Mucosa of descending colon (tissue), 3 donors: ENCODE results near the gene RYK. TPM values are rescaled to one million over a fixed set of nuclear protein-coding genes. Genes with fewer than 3 reads are reported as not detected.

Source experiments
- ATAC-seq: fragments of 200-7000 bp; cut with Tn5 transposase; one replicate; pipeline ENCODE4 v1.9.1; 2020; ENCODE audit warnings: mild to moderate bottlenecking, moderate library complexity
- DNase-seq, 3 donors: peaks; one replicate each; pipeline ENCODE4 v3.0.0-alpha.2; 2020
- H3K36me3 ChIP-seq: fragments of 200-600 bp; one replicate; pipeline ENCODE4 v1.8.0; 2021; ENCODE audit warnings: low read depth, mild to moderate bottlenecking
- H3K4me1 ChIP-seq: fragments of 200-600 bp; one replicate; pipeline ENCODE4 v1.8.0; 2021; ENCODE audit warnings: low read depth, mild to moderate bottlenecking
- H3K4me3 ChIP-seq: fragments of 200-600 bp; one replicate; pipeline ENCODE4 v1.8.0; 2021; ENCODE audit warnings: mild to moderate bottlenecking
- H3K9me3 ChIP-seq: fragments of 200-600 bp; one replicate; pipeline ENCODE4 v1.8.0; 2021; ENCODE audit warnings: mild to moderate bottlenecking
- intact Hi-C, 2 donors: fragments of 100-400 bp; cut with DNase I in 1 of 2; cut with micrococcal nuclease in 1 of 2; formaldehyde crosslinking; loops; one replicate each; pipeline versions ENCODE4 v1.11.0 to v1.11.1; 2022; cut with DNase I, micrococcal nuclease
- total RNA-seq, 3 donors: library from RNA; stranded (reverse); fragmentation: NEBNext Ultra II Directional in 2 of 3; extraction: Animal tissue kit (Norgen Biotek cat#: 25700) in 2 of 3; gene quantifications; one replicate each; pipeline versions ENCODE4 v1.2.1 to v1.2.4, GENCODE V29; 2021 to 2023
- TF ChIP-seq, protein P1 (sequence below): fragments of 200-600 bp; IDR thresholded peaks from one replicate; pipeline ENCODE4 v1.8.0; 2022; ENCODE audit warnings: antibody characterized with exemption, mild to moderate bottlenecking
- donor health status: DM: no; HTN: no; CAD: no; lungs with moderate emphysema.
- donor health status: DM: no; HTN: no; CAD: no.
- donor health status: DM: no; HTN: yes; CAD: no.

The RYK gene
- total RNA-seq, 3 donors from 2014 or later = 36.3 to 80.6 (median 43.7) TPM

- Histone ChIP-seq H3K36me3 (no peaks in the 10 kb centered on the region), H3K4me1 (no peaks in the 10 kb centered on the region), H3K9me3 (no peaks in the 10 kb centered on the region), H3K4me3 (no peak overlapping the region)
- DNase-seq = no peak
- intact Hi-C loops = no loop called here
- TF ChIP-seq, protein P1, sequence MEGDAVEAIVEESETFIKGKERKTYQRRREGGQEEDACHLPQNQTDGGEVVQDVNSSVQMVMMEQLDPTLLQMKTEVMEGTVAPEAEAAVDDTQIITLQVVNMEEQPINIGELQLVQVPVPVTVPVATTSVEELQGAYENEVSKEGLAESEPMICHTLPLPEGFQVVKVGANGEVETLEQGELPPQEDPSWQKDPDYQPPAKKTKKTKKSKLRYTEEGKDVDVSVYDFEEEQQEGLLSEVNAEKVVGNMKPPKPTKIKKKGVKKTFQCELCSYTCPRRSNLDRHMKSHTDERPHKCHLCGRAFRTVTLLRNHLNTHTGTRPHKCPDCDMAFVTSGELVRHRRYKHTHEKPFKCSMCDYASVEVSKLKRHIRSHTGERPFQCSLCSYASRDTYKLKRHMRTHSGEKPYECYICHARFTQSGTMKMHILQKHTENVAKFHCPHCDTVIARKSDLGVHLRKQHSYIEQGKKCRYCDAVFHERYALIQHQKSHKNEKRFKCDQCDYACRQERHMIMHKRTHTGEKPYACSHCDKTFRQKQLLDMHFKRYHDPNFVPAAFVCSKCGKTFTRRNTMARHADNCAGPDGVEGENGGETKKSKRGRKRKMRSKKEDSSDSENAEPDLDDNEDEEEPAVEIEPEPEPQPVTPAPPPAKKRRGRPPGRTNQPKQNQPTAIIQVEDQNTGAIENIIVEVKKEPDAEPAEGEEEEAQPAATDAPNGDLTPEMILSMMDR = no peak
- no peak for ATAC-seq
Measured at GRCh38 chr3:134180761-134181160, 69.9 kb downstream of the RYK start.

GRCh38 chr3:134179508-134179907 is 71.2 kb downstream of the RYK start:
- intact Hi-C loops = no loop called here
- H3K36me3 ChIP-seq = no peaks in the 10 kb centered on the region

DNA sequence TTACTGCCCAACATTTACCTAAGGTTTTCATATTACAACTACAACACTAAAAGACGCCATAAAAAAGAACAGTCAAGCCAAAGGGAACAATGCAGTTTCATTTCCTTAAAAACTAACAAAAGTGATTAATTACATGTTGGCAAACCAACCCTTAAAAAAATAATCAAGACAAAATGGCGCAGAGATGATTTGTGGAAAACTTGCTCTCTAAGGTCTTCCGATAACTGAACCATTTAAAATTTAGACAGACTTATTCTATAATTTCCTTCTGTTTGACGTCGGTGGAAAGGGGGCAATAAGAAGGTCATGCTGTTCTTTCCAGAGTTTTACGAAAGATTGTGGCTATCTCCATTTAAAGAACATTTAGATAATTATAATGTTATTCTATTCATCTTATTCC is 87.6 kb downstream of the RYK start:
- intact Hi-C loops = no loop called here
- DNase-seq (no peak), ATAC-seq (no peak)
- H3K36me3 ChIP-seq = no peaks in the 10 kb centered on the region
- no peaks in the 10 kb centered on the region for H3K4me1 ChIP-seq
- H3K9me3 ChIP-seq = no peaks in the 10 kb centered on the region
- TF ChIP-seq, protein P1 = no peak
- H3K4me3 ChIP-seq = no peak overlapping the region

More at GRCh38 chr3:134179508-134179907, 71.2 kb downstream of the RYK start:
- ATAC-seq (no peak), DNase-seq (no peak)
- Histone ChIP-seq H3K4me1 (no peaks in the 10 kb centered on the region), H3K9me3 (no peaks in the 10 kb centered on the region), H3K4me3 (no peak overlapping the region)
- TF ChIP-seq, protein P1 = no peak

GRCh38 chr3:134161898-134162615 is 88.6 kb downstream of the RYK start:
- Histone ChIP-seq H3K4me1 (no peaks in the 10 kb centered on the region), H3K4me3 (no peak overlapping the region), H3K9me3 (no peaks in the 10 kb centered on the region), H3K36me3 (no peaks in the 10 kb centered on the region)
- no peak for ATAC-seq
- intact Hi-C loops = no loop called here
- TF ChIP-seq, protein P1 = no peak
- DNase-seq = no peak

- ATAC-seq = no peak
- no peak for DNase-seq
- Histone ChIP-seq H3K36me3 (no peaks in the 10 kb centered on the region), H3K4me1 (no peaks in the 10 kb centered on the region), H3K9me3 (no peaks in the 10 kb centered on the region), H3K4me3 (no peak overlapping the region)
- TF ChIP-seq, protein P1 = no peak
- intact Hi-C loops = no loop called here
Measured at GRCh38 chr3:134155446-134155845, 95.2 kb downstream of the RYK start.
